NCI-H510A (cell line): Measurements from ENCODE around the gene SQOR.
"Not testable (repeated sequence)": the region's sequence is repeated elsewhere in the genome, so short reads cannot be mapped to it uniquely, and the experiment has no call there.

Experiments used
- DNase-seq: peaks from one replicate; lab custom pipeline; 2025; lab: John Stamatoyannopoulos, UW

Gene SQOR

DNA sequence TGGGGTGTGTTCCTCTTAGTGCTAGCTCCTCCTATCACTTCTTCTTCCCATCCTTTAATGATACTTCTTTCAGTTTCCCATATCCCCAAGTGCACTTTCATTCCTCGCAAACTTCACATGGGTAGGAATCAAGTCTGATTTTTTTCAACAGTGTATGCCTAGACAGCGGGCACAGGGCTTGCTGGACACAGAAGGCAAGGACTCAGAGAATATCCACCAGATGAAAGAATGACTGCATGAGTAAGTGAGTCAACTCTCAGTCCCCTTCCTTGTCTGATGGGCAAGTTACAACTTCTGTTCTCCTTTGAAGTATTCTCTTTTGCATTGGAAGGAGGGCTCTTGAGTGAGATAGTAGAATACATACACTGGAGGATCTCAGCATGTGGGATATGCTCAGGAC, 3.1 kb upstream of the SQOR start:
- no peak for DNase-seq

DNA sequence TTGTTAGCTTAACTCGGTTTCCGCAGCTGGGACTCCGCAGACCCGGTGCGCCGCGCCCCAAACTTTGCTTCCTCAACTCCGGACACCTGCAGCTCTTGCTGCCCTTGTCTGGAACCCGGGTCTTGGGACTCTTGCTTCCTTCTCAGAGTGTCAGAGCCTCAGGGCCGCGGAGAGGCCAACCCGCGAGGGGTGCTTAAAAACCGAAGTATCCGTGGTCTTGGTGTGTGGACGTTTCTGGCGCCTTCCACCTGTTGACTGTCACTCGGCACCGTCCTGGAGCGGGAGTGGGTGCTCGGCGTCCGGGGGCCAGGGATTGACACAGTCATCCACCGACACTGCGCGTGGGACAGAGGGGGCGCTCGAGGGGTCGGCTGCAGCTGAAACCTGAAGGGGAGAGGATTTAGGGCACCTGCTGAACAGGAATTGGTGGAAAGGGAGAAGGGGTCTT, 386 bp downstream of the SQOR start:
- no peak for DNase-seq

DNA sequence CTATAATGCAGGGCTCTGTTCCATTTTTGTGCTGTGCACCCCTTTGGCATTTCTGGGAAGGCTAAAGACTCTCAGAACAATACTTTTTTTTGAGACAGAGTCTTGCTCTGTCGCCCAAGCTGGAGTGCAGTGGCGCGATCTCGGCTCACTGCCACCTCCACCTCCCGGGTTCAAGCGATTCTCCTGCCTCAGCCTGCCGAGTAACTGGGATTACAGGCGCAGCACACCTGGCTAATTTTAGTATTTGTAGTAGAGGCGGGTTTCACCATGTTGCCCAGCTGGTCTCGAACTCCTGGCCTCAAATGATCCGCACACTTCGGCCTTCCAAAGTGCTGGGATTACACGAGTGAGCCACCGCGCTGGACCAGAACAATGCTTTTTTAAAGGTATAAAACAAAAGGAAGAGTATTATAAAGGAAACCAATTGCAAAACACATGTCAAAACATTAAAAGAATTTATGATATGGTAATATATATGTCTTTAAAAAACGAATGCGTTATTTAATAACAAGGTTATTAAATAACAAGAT, 999 bp downstream of the SQOR start:
- no peak for DNase-seq

DNA sequence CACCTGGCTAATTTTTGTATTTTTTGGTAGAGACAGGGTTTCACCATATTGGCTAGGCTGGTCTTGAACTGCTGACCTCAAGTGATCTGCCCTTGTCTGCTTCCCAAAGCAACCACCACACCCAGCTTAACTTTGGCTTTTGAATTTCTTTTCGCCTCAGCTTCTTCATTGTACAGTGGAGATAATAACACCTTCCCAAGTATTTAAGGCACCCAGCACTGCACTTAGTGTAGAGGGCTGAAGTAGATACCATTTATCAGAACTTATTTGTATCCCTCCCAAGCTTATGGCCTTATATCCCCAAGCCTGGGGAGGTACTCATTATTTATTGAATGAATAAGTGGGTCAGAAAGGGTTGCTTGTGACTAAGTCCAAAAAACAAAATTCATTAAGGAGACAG, 2.3 kb downstream of the SQOR start:
- no peak for DNase-seq

DNA sequence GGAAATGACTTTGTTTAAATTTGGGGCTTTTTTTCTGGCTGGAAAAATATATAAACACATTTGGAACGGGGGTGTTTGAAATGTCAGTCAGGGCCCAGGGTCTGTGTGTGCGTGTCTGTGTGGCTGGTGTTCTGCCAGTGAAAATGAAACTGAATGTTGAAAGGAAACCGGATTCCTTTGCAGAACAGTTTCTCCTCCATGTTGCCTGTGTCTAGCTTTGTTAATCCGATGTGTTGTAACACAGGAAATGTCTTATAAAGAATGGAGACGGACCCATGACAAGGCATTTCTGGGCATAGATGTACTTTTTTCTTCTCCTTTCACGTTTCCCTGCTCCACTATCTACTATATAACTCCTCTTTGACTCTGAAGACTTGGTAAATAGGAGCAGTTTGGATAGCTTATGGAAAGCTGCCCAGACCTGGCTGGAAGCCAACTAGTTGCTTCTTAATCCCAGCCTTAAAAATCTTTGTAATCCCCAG, 2.8 kb downstream of the SQOR start:
- DNase-seq: no peak

DNA sequence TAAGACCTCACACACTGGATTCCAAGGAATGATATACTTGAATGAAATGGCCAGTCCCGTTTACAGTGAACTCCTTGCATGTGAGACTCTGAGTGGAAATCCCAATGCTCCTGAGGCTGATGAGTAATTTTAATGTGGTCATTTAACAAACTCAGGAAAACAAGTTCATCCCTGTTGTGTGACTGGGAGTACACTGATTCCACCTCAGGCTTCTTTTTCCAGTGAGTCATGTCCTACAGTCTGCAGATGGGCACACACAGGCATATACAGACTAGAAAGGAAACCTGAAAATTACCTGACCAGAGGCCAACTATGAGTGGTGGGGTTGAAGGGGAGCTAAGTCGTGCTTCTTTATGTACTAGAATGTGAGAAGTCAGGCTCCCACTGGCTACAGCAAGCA, 5.8 kb downstream of the SQOR start:
- DNase-seq: no peak

DNA sequence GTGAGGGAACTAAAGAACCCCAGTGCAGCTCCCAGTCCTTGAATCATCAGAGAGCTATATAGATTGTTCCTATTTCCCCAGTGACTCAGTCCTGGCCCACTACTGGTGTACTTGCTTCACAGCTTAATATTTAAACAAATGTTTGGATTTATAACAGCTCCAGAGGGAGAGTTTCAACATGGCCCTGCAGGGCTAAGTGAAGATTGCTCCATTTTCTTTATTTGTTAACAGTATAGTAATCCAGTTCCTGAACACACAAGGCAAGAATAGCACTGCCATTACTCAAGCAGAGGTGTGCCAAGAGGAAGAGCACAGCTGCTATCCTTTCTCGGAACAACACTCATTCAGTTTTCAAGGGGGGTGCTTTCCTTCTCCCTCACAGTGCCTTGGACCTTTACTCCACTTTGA, 6.5 kb downstream of the SQOR start:
- no peak for DNase-seq

DNA sequence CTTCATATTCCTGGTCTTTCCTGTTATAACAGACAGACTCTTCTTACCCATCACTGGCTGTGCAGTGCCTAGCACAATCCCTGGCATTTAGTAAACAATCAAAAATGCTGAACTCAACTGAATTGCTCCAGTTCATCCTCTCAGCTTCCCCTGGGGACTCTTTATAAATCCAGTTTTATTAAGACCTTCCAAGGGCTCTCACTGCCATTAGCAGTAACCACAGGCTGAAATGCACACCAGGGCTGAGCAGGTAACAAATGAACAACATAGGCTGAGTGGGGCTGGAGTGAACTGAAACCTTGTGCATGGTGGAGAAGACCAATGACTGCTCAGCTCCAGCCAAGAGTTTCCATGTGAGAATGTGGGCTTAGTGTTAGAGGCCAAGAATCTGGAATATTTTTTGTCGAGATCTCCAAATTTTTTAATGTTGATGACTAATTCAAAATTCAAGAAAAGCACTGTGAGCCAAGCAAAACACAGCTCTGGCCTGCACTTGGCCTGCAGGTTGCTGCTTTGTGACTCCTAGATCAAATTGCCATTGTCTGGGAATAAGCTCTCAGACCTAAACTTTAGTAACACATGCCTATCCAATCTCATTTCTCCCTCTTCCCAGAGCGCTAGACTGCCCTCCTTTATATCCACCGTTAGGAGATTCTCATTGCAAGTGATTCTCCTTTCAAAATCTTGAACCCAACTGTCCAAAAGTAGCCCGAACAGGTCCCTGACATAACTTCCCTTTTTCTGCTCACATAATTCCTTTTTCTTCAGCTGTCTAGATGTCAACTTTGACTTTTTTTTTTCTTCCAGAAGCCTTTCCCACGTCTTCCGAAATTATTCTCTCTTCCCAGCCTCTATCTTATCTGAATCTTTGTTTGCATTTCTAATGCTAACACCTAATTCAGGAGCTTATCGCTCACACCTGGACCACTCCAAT, 7.4 kb downstream of the SQOR start:
- no peak for DNase-seq

DNA sequence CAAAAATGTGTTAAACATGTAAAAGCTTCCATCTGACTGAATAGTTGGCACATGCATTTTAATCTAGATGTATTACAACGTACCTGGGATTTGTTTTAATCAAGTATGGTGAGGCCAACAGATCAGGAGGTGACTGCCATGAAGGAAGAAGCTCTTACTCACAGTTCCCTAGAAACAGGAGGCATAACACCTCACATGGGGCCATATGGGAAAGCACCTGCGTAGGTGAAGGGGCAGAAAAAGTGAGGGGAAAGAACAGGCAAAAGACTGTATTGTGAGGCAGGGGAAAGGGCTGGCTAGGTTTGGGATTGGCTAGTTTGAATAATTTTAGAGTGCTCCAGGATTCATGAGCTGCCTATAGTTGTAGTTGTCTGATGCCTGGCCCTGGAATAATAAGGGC, 9.6 kb downstream of the SQOR start:
- no peak for DNase-seq

DNA sequence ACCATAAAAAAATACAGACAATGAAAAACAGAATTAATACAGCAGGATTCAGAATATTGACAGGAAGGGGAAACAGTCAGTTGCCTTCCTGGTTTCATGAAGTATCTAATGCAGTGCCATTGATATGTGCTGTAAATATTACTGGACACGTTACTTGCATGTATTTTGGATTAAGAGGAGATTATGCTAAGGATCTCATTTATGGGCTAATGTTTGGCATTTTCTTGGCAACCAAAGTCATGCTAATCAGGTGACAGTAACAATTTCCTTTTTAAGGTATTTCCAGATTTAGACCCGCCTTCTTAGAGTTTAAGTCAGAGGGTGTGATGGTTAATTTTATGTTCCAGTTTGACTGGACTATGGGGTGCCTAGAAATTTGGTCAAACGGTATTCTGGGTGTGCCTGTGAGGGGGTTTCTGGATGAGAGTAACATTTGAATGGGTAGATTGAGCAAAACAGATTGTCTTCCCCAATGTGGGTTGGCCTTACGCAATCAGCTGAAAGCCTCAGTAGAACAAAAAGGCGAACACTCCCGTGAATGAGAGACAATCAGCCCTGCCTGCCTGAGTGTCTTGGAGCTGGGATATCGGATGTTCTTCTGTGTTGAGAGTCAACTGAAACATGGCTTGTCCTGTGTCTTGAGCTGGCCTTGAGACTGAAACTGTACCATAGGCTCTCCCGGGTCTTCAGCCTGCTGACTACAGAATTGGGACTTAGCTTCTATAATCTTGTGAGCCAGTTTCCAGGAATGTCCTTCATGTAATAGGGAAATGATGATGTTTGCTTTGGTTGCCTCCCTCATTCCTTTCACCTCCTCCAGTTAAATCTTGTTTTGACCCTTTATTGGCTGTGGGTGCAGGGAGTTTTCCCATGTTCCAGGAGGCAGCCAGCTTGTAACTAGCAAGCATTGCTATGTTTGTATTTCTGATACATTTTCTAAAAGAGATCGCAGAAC, 10.5 kb downstream of the SQOR start:
- no peak for DNase-seq

DNA sequence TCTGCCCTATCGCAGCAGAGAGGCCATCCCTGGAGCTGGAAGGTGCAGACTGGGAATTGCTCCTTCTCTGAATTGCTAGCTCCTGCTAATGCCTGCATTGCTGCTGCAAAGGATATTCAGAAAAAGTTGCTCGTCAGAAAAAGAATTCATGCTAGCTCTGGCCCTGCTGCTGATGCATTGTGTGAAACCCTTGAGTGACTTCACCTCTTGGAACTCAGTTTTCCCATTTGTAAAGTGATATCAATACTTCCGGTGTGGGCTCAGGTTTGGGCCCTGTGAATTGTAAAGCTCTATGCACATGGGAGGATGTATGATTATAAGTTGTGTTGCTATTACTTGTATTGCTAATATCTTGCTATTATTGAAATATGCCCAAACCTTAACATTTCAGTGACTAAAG, 11.4 kb downstream of the SQOR start:
- no peak for DNase-seq

DNA sequence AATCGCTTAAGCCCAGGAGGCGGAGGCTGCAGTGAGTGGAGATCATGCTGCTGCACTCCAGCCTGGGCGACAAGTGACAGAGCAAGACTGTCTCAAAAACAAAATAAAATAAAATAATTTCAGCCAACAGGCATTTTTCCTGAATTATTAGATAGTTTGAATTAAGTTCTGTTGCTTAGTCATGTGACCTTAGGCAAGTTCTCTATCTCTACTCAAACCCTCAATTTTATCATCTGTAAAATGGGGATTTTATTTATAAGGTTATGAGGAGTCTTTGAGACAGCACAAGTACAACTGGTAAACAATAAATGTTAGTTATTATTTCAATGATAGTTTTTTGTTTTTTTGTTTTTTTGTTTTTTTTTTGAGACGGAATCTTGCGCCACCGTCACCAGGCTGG, 13.0 kb downstream of the SQOR start:
- no peak for DNase-seq

DNA sequence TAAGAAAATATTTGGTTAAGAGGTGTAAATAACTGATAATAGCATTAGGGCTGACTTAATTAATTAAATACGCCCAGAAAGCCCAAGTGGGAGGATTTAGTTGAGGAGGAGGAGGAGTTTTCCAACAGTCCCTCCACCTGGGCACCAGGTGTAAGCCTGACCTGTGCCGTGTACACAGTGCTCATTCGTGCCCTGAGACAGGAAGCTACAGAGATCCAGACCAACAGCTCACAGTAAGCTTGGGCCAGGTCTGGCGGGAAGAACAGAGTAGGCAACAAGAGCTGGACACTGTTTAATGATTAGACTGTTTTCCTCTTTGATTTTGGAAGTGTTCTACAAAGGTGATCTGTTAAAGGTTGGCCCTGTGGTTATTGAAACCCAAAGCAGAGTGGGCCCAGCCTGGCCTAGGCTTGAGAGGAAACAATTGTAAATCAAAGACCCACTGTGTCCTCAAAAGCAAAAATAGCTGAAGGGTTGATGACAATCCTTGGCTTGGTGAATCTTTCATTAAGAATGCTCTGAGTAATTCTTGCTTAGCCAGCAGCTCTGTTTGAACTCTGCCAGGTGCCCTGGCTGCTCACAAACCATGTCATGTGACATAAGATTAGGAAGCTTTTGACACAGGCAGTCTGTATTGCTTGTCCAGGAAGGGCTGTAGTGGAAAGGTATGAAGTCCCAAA, 13.8 kb downstream of the SQOR start:
- DNase-seq: peak; percentile 8

DNA sequence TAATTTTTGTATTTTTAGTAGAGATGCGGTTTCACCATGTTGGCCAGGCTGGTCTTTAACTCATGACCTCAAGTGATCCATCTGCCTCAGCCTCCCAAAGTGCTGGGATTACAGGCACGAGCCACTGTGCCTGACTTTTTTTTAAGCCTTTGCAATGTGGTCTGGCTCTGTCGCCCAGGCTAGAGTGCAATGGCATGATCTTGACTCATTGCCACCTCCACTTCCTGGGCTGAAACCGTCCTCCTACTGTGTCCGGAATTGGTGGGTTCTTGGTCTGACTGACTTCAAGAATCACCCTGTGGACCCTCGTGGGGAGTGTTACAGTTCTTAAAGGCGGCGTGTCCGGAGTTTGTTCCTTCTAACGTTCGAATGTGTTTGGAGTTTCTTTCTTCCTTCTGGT, 15.2 kb downstream of the SQOR start:
- not testable (repeated sequence) for DNase-seq

DNA sequence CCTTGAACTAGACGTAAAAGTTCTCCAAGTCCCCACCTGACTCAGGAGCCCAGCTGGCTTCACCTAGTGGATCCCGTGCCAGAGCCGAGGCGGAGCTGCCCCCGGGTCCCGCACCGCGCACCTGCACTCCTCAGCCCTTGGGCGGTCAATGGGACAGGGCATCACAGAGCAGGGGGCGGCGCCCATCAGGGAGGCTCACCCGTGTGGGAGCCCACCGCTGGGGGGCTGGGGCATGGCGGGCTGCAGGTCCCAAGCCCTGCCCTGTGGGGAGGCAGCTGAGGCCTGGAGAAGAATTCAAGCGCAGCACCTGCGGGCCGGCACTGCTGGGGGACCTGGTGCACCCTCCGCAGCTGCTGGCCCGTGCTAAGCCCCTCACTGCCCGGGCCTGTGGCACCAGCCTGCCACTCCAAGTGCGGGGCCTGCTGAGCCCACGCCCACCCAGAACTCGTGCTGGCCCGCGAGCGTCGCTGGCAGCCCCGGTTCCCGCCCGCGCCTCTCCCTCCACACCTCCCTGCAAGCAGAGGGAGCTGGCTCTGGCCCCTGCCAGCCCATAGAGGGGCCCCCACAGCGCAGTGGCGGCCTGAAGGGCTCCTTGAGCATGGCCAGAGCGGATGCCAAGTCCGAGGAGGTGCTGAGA, 16.2 kb downstream of the SQOR start:
- DNase-seq: no peak

DNA sequence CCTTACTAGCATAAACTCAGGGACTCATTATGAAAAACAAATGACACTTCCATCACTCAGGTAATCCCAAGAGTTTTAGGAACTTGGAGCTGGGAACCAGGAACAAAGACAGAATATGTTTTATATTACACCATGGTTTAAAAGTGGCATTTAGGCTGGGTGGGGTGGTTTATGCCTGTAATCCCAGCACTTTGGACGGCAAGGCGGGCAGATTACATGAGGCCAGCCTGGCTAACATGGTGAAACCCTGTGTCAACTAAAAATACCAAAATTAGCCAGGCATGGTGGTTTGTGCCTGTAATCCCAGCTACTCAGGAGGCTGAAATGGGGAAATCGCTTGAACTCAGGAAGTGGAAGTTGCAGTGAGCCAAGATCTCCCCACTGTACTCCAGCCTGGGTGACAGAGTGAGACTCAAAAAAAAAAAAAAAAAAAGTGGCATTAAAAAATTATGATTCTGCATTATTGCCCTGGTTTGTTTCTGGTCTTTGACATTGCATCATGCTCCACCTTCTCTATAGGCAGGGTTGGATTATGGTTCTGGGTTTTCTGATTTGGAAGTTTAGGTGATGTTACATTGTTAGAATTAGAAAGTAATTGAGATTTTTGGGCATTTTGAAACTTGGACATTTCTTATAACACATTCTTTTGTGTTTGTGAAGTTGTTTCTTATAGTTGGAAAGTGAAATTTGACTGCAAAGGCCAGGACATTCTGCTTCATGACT, 19.0 kb downstream of the SQOR start:
- DNase-seq: no peak

DNA sequence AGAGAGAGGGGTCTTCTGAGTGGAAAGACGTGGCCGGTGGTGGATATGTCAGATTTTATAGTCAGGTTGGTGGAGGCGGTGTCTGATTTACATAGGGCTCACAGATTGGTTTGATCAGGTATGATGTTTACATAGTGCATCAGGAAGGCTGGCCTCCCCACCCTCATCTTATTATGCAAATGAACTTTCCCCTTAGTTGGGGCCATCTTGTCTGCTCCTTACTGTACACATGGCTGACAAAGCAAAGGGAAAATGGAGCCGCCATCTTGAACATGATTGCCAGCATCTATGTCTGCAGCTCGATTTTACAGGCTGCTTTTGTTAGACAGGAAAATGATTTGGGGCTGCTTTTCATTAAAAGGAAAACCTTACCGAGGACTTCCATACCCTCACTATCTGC, 19.9 kb downstream of the SQOR start:
- no peak for DNase-seq

DNA sequence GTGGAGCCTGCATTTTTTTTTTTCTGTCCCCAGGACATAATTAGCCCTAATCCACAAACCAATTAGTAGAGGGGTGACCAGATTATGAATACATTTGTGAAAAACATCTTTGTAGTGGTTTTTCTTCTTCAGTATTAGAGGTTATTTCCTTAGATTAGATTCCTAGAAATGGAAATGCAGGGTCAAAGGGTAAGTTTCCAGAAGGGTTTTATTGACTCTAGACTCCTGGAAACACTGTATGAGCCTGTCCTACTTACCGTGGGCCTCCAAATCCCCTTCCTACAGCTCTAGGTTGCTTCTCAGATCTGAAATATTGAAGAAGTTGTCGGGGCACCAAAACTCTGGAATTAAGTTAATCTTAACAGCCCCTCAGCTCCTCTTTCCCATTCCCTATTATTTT, 22.4 kb downstream of the SQOR start:
- no peak for DNase-seq

DNA sequence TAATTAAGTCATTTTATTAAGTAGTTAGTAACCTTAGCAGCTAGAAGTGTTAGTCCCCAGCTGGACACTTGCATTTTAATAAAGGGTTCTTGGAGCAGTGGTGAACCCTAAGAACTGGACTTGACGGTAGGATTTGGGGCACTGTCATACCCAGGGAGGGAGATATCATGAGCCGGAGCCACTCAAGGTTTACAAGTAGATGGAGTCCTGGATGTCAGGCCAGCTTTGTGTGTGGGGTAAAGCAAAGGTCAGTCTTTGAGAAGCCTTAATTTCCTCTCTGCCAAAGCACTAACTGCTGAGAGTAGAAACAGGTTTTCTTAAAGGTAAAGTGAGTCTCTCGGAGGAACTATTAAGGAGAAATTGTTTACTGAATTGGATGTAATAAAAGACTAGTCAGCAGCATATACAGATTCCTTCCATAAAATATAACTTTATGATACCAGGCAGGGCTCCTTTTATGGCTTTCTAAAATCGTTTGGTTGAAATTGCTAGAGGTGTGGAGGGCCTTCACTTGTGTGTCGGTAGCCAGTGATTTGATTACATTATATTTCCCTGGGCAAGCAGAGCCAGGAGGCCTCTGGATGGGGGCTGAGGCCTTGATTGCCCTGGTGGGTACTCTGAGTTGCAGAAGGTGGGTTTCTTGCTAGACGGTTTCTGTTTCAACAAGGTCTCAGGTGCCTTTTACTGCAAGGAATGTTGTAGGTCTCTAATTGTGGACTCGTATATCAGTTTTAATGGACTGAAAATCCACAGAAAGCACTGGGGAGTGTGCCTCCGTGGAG, 23.1 kb downstream of the SQOR start:
- DNase-seq: no peak
